GM12865 (cell line): Measurements from ENCODE around the gene EN1.

Experiments used
- DNase-seq: peaks from one replicate; pipeline ENCODE4 v3.0.0; 2010; ENCODE audit warnings: low read depth
- H3K4me3 ChIP-seq: 2 replicates; pipeline ENCODE4 v1.5.1; 2011; ENCODE audit warnings: mild to moderate bottlenecking, low read depth, low read length, control low read depth
- TF ChIP-seq, protein P1 (sequence below): IDR thresholded peaks from 2 replicates; pipeline ENCODE4 v1.5.1; 2011; ENCODE audit warnings: low read length, control low read depth, low read depth, inconsistent platforms; ENCODE audit not compliant: insufficient read depth; ENCODE audit errors: missing control alignments

EN1 gene

DNA sequence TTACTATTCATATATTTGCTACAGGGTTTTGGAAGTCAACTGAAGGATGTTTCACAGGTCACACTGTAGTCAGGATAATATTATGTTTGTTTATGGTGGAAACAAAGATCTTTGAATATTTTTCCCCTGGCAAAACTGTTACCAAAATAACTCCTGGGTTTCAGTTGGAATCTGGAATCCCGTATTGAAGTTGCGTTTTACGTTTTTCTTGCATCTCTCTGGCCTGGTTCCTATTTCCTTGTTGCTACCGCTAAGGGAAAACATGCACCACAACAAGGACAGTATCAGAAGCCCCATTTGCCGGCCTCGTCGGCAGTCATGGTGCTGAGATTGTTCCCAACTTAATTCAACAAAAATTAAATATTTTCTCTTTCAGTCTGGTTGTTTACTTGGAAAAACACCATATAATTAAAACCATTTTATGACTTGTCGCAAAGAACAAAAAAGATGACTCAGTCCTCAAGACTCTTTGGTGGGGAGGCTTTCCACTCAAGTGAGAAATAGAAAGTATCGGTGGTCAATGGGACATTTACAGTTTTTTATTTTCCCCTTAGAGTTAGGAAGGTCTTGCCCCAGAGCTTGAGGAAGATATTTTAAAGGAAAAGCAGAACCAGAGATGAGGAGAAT, 42.3 kb downstream of the EN1 start:
- H3K4me3 ChIP-seq: no peak overlapping the region
- TF ChIP-seq, protein P1, sequence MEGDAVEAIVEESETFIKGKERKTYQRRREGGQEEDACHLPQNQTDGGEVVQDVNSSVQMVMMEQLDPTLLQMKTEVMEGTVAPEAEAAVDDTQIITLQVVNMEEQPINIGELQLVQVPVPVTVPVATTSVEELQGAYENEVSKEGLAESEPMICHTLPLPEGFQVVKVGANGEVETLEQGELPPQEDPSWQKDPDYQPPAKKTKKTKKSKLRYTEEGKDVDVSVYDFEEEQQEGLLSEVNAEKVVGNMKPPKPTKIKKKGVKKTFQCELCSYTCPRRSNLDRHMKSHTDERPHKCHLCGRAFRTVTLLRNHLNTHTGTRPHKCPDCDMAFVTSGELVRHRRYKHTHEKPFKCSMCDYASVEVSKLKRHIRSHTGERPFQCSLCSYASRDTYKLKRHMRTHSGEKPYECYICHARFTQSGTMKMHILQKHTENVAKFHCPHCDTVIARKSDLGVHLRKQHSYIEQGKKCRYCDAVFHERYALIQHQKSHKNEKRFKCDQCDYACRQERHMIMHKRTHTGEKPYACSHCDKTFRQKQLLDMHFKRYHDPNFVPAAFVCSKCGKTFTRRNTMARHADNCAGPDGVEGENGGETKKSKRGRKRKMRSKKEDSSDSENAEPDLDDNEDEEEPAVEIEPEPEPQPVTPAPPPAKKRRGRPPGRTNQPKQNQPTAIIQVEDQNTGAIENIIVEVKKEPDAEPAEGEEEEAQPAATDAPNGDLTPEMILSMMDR: no peak
- DNase-seq: no peak

DNA sequence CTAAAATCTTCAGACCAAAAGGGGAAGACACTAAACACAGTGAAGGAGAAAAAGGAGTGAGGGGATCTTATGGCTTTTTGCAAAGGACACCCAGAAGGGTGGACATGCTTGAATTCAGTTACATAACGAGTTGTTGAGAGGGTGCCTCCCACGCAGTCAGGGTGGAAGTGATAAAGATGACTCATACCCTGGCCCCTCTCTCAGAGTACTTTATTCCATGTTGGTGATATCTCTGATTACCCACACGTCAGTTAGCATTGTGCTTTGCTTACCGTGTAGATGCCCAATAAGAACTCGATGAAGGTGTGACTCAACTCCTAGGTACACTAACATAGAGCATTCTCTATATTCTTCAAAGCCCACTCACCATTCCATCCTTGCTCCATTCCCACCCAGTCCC, 44.4 kb downstream of the EN1 start:
- TF ChIP-seq, protein P1: no peak

DNA sequence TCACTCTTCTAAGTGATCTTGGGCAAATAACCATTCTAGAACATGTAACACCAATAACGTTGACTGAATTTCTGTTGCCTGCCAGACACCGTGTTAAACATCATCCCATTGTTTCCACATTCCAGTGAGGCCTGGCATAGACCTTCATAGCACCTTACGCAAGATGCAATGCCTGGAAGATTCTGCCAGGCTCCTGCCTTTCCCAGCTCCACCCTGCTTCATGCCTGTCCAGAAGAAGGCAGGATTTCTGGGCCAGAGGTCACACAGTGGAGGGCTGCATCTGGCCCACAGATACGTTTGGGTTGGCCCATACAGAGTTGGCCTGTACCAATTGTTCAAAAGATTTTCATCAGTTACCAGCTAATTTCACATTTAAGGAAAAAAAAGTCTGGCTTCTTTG, 46.3 kb downstream of the EN1 start:
- TF ChIP-seq, protein P1: no peak
- DNase-seq: no peak
- no peak overlapping the region for H3K4me3 ChIP-seq

More for the DNA sequence above, 44.4 kb downstream of the EN1 start:
- no peak overlapping the region for H3K4me3 ChIP-seq
- DNase-seq: no peak

DNA sequence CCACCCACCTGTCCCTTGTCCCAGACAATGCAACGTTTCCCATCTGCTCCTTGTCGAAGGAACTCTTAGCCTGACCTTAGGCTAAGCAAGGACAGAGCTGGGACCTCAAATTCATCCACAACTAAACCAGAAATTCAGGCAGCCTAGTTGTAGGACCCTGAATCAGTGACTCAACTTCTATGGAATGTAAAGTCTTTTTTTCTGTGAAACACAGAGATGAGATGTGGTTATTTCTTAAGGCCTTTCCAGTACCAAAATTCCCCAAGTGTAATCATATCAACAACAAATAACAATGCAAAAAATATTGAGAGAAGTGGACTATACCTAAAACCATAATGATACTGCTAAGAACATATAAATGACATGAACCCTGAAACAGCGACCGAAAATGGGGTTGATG, 46.7 kb downstream of the EN1 start:
- TF ChIP-seq, protein P1: no peak
- no peak overlapping the region for H3K4me3 ChIP-seq
- no peak for DNase-seq

DNA sequence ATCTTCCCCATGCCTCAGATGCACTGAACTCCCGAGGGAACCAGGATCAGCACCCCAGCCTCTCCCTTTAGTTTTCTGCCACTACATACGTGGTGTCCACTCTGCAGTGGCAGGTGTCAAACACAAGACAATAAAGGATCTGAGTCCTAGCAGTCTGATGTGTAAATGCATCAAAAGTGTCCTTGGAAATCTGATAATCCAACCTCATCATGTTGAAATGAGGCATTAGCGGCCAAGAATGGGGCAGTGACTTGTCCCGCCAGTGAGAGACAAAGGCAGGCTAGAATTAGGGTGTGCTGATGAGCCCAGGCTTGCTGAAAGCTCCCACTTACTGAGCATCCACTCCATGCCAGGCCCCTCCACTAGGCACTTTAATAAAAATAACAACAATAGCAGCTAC, 52.9 kb downstream of the EN1 start:
- no peak overlapping the region for H3K4me3 ChIP-seq
- TF ChIP-seq, protein P1: no peak

More for the DNA sequence above, 52.9 kb downstream of the EN1 start:
- DNase-seq: no peak
